GM18951 (cell line): ENCODE measurements around the gene MTRFR.
"Not testable (repeated sequence)": the region's sequence is repeated elsewhere in the genome, so short reads cannot be mapped to it uniquely, and the experiment has no call there.

Experiments
- POLR2A ChIP-seq: IDR thresholded peaks from 4 replicates; pipeline ENCODE4 v1.6.1; 2011; ENCODE audit warnings: mild to moderate bottlenecking; ENCODE audit not compliant: insufficient read length, insufficient read depth; ENCODE audit errors: extremely low read depth
- in situ Hi-C: fragments of 300-500 bp; cut with MboI; formaldehyde crosslinking; loops from one replicate; pipeline ENCODE4 v1.12.0; 2022; ENCODE audit warnings: low sequenced_read_pairs, mixed read lengths, inconsistent platforms; ENCODE audit not compliant: unreplicated experiment

Gene MTRFR

GRCh38 chr12:123232807-123233504, at the start of gene MTRFR, which contains the start of gene MPHOSPH9:
TSS of gene MTRFR (plus strand) at chr12:123233436. CDS start at chr12:123253675, 20,239 bp downstream.
TSS of gene MPHOSPH9 (minus strand) at chr12:123233141. CDS start at chr12:123230364, 2,777 bp downstream.
- in situ Hi-C loops = no loop called here
- TF ChIP-seq POLR2A = peak; percentile 99

- no peak for TF ChIP-seq POLR2A
- in situ Hi-C loops = no loop called here
Observed at GRCh38 chr12:123187637-123188036, 45.6 kb upstream of the MTRFR start.

DNA sequence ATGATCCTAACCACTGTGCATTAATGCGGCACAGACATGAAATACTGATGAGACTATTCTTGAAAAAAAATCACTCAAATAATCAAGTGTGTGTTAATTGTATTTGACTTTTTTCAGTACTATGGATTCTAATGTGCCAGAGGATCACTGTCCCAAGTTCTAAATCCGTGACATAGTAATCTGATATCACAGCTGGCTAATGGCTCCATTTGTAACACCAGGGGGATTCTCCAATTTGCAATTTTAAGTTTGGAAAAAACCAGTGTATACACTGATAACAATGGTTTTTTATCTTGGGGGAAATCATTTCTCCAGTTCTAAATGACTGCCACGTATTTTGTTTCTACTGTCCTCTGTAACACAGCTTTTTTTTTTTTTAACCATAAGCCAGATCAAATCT, 33.3 kb upstream of the MTRFR start:
- in situ Hi-C loops = no loop called here
- no peak for TF ChIP-seq POLR2A

DNA sequence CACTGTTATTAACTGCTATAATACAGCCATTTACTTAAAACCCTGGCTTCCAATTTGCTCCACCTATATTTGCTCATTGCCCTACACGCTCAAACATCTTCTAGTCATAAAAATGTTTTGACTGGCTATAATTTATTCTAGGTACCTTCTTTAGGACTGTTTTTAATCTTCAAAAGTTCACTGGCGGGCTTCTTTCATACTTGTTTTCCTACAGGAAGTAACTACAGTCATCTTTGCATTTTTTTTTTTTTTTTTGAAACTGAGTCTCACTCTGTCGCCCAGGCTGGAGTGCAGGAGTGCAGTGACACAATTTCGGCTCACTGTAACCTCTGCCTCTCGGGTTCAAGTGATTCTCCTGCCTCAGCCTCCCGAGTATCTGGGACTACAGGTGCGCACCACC, 32.8 kb upstream of the MTRFR start:
- TF ChIP-seq POLR2A = no peak
- in situ Hi-C loops = no loop called here

DNA sequence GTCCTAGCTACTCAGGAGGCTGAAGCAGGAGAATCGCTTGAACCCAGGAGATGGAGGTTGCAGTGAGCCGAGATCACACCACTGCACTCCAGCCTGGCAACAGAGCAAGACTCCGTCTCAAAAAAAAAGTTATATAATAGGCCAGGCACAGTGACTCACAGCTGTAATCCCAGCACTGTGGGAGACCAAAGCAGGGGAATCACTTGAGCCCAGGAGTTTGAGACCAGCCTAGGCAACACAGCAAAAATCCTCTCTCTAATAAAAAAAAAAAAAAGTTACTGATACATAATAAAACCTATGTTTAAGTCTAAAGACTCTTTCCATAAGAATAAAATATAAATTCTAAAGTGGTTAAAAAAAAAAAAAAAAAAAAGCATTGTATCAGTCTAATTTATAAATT, 26.4 kb upstream of the MTRFR start:
- in situ Hi-C loops = not testable (repeated sequence)

- in situ Hi-C loops = not testable (repeated sequence)
Observed at GRCh38 chr12:123207815-123208214, 25.4 kb upstream of the MTRFR start.

DNA sequence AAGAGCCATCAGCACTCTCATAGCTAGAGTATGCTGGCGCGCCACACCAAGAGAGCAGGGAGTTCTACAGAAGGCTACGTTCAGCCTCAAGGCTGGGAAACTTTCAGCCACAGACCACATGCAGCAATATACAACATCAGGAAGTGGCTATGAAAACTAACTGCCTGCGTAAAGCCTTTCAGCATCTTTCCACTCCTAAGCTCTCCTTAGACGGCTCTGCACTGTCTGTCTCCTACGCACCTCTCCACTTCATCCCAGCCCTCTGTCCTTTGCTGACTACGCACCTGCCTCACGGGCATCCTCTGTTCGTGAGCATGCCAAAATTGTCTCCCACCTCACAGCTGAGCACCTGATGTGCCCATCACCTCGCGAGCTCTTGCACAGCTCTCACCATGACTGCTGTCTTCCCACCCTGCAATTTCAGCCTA, 10.0 kb upstream of the MTRFR start:
- in situ Hi-C loops = no loop called here
- no peak for TF ChIP-seq POLR2A

- in situ Hi-C loops = no loop called here
- TF ChIP-seq POLR2A = no peak
Observed at GRCh38 chr12:123225443-123225842, 7.8 kb upstream of the MTRFR start.

GRCh38 chr12:123227581-123228258, 5.5 kb upstream of the MTRFR start:
- no peak for TF ChIP-seq POLR2A
- in situ Hi-C loops = no loop called here

DNA sequence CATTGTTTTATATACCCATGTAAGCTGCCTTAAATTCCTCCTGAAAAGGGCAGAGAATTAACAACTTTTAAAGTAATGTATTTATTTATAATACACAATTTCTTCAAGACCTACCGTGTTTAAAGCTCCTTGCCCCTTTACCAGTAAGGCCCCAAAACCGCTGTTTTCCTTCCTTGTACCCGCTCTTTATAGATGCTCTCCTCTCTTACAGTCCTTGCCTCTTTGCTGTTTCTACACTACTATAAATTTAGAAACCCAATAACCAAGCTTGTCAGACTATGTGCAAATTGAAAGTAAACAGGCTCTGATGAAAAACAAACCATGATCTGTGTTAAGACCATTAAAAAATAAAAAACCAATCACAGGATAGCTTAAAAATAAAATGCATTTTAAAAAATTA, 4.2 kb upstream of the MTRFR start:
- no peak for TF ChIP-seq POLR2A
- in situ Hi-C loops = no loop called here

GRCh38 chr12:123231931-123232330, 1.3 kb upstream of the MTRFR start:
- in situ Hi-C loops = no loop called here
- TF ChIP-seq POLR2A = no peak

DNA sequence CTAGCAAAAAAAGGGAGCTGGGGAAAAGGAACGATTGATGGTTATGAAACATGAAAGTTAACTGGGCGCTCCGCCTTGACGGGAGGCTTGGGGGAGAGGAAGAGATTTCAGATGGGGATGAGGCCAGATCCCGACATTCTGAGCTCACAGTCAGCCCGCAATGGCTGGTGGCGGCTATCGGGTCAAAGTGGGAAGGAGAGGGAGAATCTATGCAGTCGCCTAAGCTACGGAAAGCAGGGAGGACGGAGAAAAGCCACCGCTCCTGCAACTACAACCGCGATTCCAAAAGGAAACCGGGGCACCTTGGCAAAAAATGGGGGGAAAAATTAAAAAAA, 797 bp upstream of the MTRFR start:
- TF ChIP-seq POLR2A = no peak
- in situ Hi-C loops = no loop called here

- in situ Hi-C loops = no loop called here
- TF ChIP-seq POLR2A = no peak
Observed at GRCh38 chr12:123233505-123234308, 471 bp downstream of the MTRFR start.
